ENCODE results near the gene CDH4. TPM values are rescaled to one million over a fixed set of nuclear protein-coding genes. Genes with fewer than 3 reads are reported as not detected.

CDH4 gene
- total RNA-seq (2014; rRNA removed; shearing (Covaris generic)) = 3.9 and 6.1 TPM in 2 replicates

GRCh38 chr20:61251529-61252393 lies at the start of gene CDH4:
CDH4 (plus strand) TSS chr20:61252261.
- H3K4me3 ChIP-seq (ENCODE audit: insufficient read depth, low read depth, low read length) = peak within 1 kb of the TSS; percentile 52
- peaks cover 70% of the 10 kb centered on the region for H3K27me3 ChIP-seq (ENCODE audit: control insufficient read depth, insufficient read depth, low read length)
- peak; percentile 93 for DNase-seq
- H3K36me3 ChIP-seq (replicated peaks; ENCODE audit: control insufficient read depth, insufficient read depth, low read length) = no peaks in the 10 kb centered on the region

GRCh38 chr20:61203320-61203719 lies 48.7 kb upstream of the CDH4 start:
- H3K27me3 ChIP-seq (ENCODE audit: control insufficient read depth, insufficient read depth, low read length) = peaks cover 20% of the 10 kb centered on the region
- H3K36me3 ChIP-seq (replicated peaks; ENCODE audit: control insufficient read depth, insufficient read depth, low read length) = no peaks in the 10 kb centered on the region
- DNase-seq = no peak
- no peak overlapping the region for H3K4me3 ChIP-seq (ENCODE audit: insufficient read depth, low read depth, low read length)

DNA sequence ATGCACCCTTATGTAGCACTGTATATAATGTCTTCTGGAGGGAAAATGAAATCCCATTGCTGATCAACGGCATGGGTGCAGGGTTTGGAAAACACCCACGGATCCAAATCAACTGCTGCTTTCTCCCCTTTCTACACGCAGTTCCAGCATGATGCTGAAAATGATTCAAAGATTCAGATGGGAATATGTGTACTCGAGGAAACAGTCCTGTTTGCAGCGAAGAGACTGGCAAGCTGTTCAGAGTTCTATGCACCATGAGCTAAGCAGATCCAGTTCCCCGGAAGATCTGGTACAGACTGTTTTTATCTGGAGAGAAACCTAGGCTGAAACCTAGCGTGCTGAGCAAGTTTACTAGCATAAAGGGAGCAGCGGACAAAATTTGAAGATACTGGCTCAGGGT lies 47.9 kb upstream of the CDH4 start:
- DNase-seq = no peak
- Histone ChIP-seq H3K4me3 (ENCODE audit: insufficient read depth, low read depth, low read length) (no peak overlapping the region), H3K36me3 (replicated peaks; ENCODE audit: control insufficient read depth, insufficient read depth, low read length) (no peaks in the 10 kb centered on the region), H3K27me3 (ENCODE audit: control insufficient read depth, insufficient read depth, low read length) (peaks cover 17% of the 10 kb centered on the region)

- no peak for DNase-seq
- no peak overlapping the region for H3K4me3 ChIP-seq (ENCODE audit: insufficient read depth, low read depth, low read length)
- no peaks in the 10 kb centered on the region for H3K36me3 ChIP-seq (replicated peaks; ENCODE audit: control insufficient read depth, insufficient read depth, low read length)
- H3K27me3 ChIP-seq (ENCODE audit: control insufficient read depth, insufficient read depth, low read length) = peaks cover 12% of the 10 kb centered on the region
Measured at GRCh38 chr20:61205769-61206168, 46.3 kb upstream of the CDH4 start.

- Histone ChIP-seq H3K27me3 (ENCODE audit: control insufficient read depth, insufficient read depth, low read length) (peaks cover 7% of the 10 kb centered on the region), H3K36me3 (replicated peaks; ENCODE audit: control insufficient read depth, insufficient read depth, low read length) (no peaks in the 10 kb centered on the region), H3K4me3 (ENCODE audit: insufficient read depth, low read depth, low read length) (no peak overlapping the region)
- DNase-seq = no peak
Measured at GRCh38 chr20:61210862-61211261, 41.2 kb upstream of the CDH4 start.

DNA sequence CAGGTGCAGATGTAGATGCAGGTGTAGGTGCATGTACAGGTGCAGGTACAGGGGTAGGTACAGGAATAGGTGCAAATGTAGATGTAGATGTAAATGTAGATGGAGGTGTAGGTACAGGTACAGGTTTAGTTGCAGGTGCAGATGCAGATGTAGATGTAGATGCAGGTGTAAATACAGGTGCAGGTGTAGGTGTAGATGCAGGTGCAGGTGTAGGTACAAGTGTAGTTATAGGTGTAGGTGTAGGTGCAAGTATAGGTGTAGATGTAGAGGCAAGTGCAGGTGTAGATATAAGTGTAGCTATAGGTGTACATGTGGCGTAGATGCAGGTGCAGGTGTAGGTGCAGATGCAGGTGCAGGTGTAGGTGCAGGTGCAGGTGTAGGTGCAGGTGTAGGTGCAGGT lies 34.2 kb upstream of the CDH4 start:
- no peak overlapping the region for H3K4me3 ChIP-seq (ENCODE audit: insufficient read depth, low read depth, low read length)
- H3K36me3 ChIP-seq (replicated peaks; ENCODE audit: control insufficient read depth, insufficient read depth, low read length) = no peaks in the 10 kb centered on the region
- peaks cover 12% of the 10 kb centered on the region for H3K27me3 ChIP-seq (ENCODE audit: control insufficient read depth, insufficient read depth, low read length)
- DNase-seq = no peak

GRCh38 chr20:61219021-61219431 lies 33.0 kb upstream of the CDH4 start:
- H3K27me3 ChIP-seq (ENCODE audit: control insufficient read depth, insufficient read depth, low read length) = peaks cover 14% of the 10 kb centered on the region
- no peak for DNase-seq
- H3K36me3 ChIP-seq (replicated peaks; ENCODE audit: control insufficient read depth, insufficient read depth, low read length) = no peaks in the 10 kb centered on the region
- H3K4me3 ChIP-seq (ENCODE audit: insufficient read depth, low read depth, low read length) = no peak overlapping the region

DNA sequence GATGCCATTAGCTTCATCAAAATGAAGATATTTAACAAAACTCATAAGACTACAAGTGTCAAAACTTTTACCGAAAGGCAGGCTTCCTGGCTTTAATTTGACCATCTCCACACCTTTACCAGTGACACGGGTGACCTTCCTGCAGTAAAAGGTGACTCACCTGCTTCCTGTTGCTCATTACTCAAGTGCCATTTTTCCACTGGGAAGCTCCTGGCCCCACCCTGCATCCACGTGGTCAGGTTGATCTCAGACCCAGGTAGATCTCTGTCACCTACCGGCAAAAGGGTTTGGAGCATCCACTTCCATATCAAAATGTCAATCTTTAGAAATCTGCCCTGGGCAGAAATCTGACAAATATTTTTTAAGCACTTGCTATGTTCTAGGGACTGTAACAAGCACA lies 31.9 kb upstream of the CDH4 start:
- no peak for DNase-seq
- H3K36me3 ChIP-seq (replicated peaks; ENCODE audit: control insufficient read depth, insufficient read depth, low read length) = no peaks in the 10 kb centered on the region
- peaks cover 12% of the 10 kb centered on the region for H3K27me3 ChIP-seq (ENCODE audit: control insufficient read depth, insufficient read depth, low read length)
- no peak overlapping the region for H3K4me3 ChIP-seq (ENCODE audit: insufficient read depth, low read depth, low read length)

DNA sequence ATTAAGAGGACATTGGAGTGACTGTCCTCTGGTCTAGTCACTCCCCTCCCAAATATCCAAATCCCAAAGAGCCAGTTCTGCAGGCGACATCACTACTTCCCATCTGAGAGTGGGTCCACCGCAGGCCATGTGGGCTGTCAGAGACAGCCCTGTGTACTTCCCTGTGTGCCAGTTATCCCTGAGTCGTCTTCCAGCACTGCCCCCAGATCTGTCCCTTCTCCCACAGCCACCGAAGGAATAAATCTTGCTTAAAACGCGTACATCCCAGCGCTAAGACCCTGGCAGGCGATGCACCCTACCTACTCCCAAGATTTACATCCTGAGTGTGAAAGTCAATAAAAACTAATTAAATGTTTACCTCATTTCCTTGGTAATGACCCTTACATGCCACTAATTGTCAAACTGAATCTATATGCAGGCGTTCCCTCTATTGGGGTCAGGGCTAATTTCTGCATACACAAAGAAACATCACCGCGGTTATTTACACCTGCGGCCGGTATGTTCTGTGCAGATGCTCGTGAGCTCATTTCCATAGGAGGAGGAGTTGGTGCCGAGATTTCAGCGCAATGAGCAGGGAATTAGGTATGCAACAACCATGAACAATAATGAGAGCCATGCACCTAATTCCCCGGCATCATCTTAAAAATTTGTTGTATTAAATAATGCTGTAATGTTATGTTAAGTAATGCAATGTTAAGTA lies 31.3 kb upstream of the CDH4 start:
- H3K4me3 ChIP-seq (ENCODE audit: insufficient read depth, low read depth, low read length) = no peak overlapping the region
- DNase-seq = no peak
- H3K36me3 ChIP-seq (replicated peaks; ENCODE audit: control insufficient read depth, insufficient read depth, low read length) = no peaks in the 10 kb centered on the region
- H3K27me3 ChIP-seq (ENCODE audit: control insufficient read depth, insufficient read depth, low read length) = peaks cover 12% of the 10 kb centered on the region

DNA sequence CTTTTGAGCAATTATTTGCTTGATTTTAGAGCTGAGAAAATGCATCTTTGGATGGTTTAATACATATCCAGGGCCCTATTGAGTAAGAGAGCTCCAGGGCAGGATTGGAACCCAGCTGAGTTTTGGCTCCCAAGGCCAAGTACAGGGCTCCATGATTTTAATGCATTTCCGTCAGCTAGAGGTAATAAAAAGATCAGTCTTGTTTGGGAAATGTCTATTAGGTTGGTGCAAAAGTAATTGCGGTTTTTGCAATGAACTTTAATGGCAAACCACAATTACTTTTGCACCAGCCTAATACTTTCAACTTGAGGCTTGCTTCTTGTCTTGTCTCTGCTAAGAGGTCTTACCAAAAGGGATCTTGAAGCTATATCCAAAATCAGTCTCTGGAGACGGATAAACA lies 29.4 kb upstream of the CDH4 start:
- no peak for DNase-seq
- Histone ChIP-seq H3K4me3 (ENCODE audit: insufficient read depth, low read depth, low read length) (no peak overlapping the region), H3K36me3 (replicated peaks; ENCODE audit: control insufficient read depth, insufficient read depth, low read length) (no peaks in the 10 kb centered on the region), H3K27me3 (ENCODE audit: control insufficient read depth, insufficient read depth, low read length) (peaks cover 5% of the 10 kb centered on the region)

DNA sequence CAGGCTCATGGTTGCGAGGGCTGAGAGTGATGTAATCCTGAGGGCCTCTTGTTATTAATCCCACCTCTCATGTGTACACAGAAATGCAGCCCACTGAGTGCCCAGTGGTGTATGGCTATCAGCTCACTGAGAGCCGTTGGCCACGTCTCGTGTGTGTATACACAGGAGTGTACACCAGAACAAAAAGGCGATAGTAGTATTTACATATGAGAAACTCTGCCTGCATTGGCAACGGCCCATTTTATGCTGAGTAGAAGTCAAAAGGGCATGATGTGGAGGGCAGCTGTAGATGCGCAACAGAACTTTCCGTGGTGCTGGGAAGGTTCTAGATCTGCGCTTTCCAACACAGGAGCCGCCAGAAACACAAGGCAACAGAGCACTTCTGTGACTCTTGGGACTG lies 28.9 kb upstream of the CDH4 start:
- DNase-seq = no peak
- Histone ChIP-seq H3K4me3 (ENCODE audit: insufficient read depth, low read depth, low read length) (no peak overlapping the region), H3K27me3 (ENCODE audit: control insufficient read depth, insufficient read depth, low read length) (peaks cover 5% of the 10 kb centered on the region), H3K36me3 (replicated peaks; ENCODE audit: control insufficient read depth, insufficient read depth, low read length) (no peaks in the 10 kb centered on the region)

DNA sequence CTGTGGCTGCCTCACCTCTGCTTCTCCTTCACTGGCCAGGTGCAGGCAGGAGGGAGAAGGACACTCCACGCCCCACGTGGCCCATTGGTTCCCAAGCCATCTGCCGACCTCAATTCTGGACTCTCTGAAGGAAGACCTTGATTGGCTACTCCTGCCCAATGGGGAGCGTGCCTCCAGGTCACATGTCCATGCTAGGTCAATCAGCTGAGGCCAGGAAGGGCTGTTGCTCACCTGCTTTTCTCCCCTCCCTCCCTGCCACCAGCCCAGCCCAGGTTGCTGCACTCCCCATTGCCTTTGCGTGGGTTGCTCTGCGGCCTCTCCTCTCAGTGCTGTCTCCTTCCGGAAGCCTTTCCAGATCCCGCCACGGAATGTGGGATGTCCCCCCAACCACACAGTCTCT lies 21.9 kb upstream of the CDH4 start:
- Histone ChIP-seq H3K36me3 (replicated peaks; ENCODE audit: control insufficient read depth, insufficient read depth, low read length) (no peaks in the 10 kb centered on the region), H3K4me3 (ENCODE audit: insufficient read depth, low read depth, low read length) (no peak overlapping the region), H3K27me3 (ENCODE audit: control insufficient read depth, insufficient read depth, low read length) (no peaks in the 10 kb centered on the region; the same call in 1 of the 2 replicates)
- DNase-seq = no peak

DNA sequence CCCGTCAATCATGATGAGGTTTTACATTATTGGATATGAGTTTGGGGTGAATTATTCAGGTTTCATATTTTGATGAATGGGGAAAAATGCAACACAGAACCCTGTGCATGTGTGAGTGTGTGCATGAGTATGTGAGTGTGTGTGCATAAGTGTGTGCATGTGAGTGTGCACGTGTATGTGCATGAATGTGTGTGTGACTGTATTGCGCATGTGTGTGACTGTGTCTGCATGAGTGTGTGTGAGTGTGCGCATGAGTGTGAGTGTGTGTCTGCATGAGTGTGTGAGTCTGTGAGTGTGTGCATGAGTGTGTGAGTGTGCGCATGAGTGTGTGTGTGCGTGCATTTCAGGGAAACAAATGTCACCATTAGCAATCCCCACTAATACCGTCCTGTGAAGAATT lies 18.5 kb upstream of the CDH4 start:
- Histone ChIP-seq H3K36me3 (replicated peaks; ENCODE audit: control insufficient read depth, insufficient read depth, low read length) (no peaks in the 10 kb centered on the region), H3K4me3 (ENCODE audit: insufficient read depth, low read depth, low read length) (no peak overlapping the region), H3K27me3 (ENCODE audit: control insufficient read depth, insufficient read depth, low read length) (no peaks in the 10 kb centered on the region; the same call in 1 of the 2 replicates)
- no peak for DNase-seq

GRCh38 chr20:61234224-61234890 lies 17.7 kb upstream of the CDH4 start:
- no peak overlapping the region for H3K4me3 ChIP-seq (ENCODE audit: insufficient read depth, low read depth, low read length)
- no peak for DNase-seq
- no peaks in the 10 kb centered on the region for H3K36me3 ChIP-seq (replicated peaks; ENCODE audit: control insufficient read depth, insufficient read depth, low read length)
- H3K27me3 ChIP-seq (ENCODE audit: control insufficient read depth, insufficient read depth, low read length) = no peaks in the 10 kb centered on the region; the same call in 1 of the 2 replicates

- peak; percentile 56 for DNase-seq
- Histone ChIP-seq H3K27me3 (ENCODE audit: control insufficient read depth, insufficient read depth, low read length) (no peaks in the 10 kb centered on the region; the same call in none of the 2 replicates), H3K4me3 (ENCODE audit: insufficient read depth, low read depth, low read length) (no peak overlapping the region), H3K36me3 (replicated peaks; ENCODE audit: control insufficient read depth, insufficient read depth, low read length) (no peaks in the 10 kb centered on the region)
Measured at GRCh38 chr20:61236713-61237112, 15.3 kb upstream of the CDH4 start.
